K562 (cell line): Measurements from ENCODE around the gene ACYP2.

Source experiments
- CEBPB ChIP-seq: fragments of 450-650 bp; IDR thresholded peaks from 2 replicates; pipeline ENCODE4 v1.6.1; 2016; ENCODE audit warnings: missing genetic modification characterization, missing compliant biosample characterization
- E2F1 ChIP-seq: sonication (generic); formaldehyde crosslinking; IDR thresholded peaks from 2 replicates; pipeline ENCODE4 v1.8.1; 2023; ENCODE audit warnings: mild to moderate bottlenecking, missing genetic modification reagents, moderate library complexity
- FIP1L1 ChIP-seq: fragments of 200-400 bp; formaldehyde crosslinking; IDR thresholded peaks from 2 replicates; pipeline ENCODE4 v1.6.1; 2018; ENCODE audit warnings: mild to moderate bottlenecking, low read depth, low read length; ENCODE audit not compliant: poor library complexity, severe bottlenecking
- KDM4B ChIP-seq, 2 experiments: fragments of 450-650 bp in 1 of 2; sonication (generic) in 1 of 2; IDR thresholded peaks; 2 replicates each; pipeline ENCODE4 v1.6.1; 2016 to 2017; ENCODE audit warnings: borderline replicate concordance in 2 of 2, antibody characterized with exemption in 1 of 2, low read depth in 1 of 2, mild to moderate bottlenecking in 1 of 2
- MYC ChIP-seq, 2 experiments: fragments of 250-450 bp in 1 of 2; sonication (Bioruptor Pico) in 1 of 2; IDR thresholded peaks; 2 replicates each; pipeline versions ENCODE4 v1.5.1 to v1.6.1; 2012 to 2021; ENCODE audit warnings: low read depth in 2 of 2, borderline replicate concordance in 1 of 2, improper control_type of control experiment in 1 of 2, low read length in 1 of 2, mild to moderate bottlenecking in 1 of 2, moderate library complexity in 1 of 2
- NFYB ChIP-seq: IDR thresholded peaks from 2 replicates; pipeline ENCODE4 v1.6.1; 2011; ENCODE audit warnings: mild to moderate bottlenecking, moderate library complexity; ENCODE audit not compliant: insufficient read length; ENCODE audit errors: extremely low read depth
- POLR2A ChIP-seq: fragments of 450-650 bp; conservative IDR thresholded peaks from 2 replicates; pipeline ENCODE4 v1.6.1; 2016
- POLR2AphosphoS5 ChIP-seq: IDR thresholded peaks from 2 replicates; pipeline ENCODE4 v1.6.1; 2011; ENCODE audit warnings: mild to moderate bottlenecking, low read depth, low read length, moderate library complexity; ENCODE audit not compliant: control insufficient read depth, insufficient read depth
- TAF9B ChIP-seq: fragments of 450-650 bp; IDR thresholded peaks from 2 replicates; pipeline ENCODE4 v1.6.1; 2018; ENCODE audit warnings: mild to moderate bottlenecking; ENCODE audit not compliant: partially characterized antibody
- ZNF696 ChIP-seq: fragments of 250-450 bp; sonication (Bioruptor Pico); conservative IDR thresholded peaks from 2 replicates; pipeline ENCODE4 v1.4.0; 2020; ENCODE audit warnings: mild to moderate bottlenecking, moderate library complexity
- ZSCAN29 ChIP-seq: fragments of 450-650 bp; IDR thresholded peaks from 2 replicates; pipeline ENCODE4 v1.6.1; 2017
- TF ChIP-seq, protein P1 (sequence below), 3 experiments: IDR thresholded peaks in 2 of 3; conservative IDR thresholded peaks in 1 of 3; 2 replicates each; pipeline ENCODE4 v1.5.1; 2011 to 2012; ENCODE audit warnings: low read length in 3 of 3, mild to moderate bottlenecking in 3 of 3, control low read depth in 2 of 3, improper control_type of control experiment in 1 of 3, inconsistent platforms in 1 of 3, low read depth in 1 of 3, mixed read lengths in 1 of 3, moderate library complexity in 1 of 3; ENCODE audit not compliant: insufficient read depth in 2 of 3

- TF ChIP-seq, protein P1, sequence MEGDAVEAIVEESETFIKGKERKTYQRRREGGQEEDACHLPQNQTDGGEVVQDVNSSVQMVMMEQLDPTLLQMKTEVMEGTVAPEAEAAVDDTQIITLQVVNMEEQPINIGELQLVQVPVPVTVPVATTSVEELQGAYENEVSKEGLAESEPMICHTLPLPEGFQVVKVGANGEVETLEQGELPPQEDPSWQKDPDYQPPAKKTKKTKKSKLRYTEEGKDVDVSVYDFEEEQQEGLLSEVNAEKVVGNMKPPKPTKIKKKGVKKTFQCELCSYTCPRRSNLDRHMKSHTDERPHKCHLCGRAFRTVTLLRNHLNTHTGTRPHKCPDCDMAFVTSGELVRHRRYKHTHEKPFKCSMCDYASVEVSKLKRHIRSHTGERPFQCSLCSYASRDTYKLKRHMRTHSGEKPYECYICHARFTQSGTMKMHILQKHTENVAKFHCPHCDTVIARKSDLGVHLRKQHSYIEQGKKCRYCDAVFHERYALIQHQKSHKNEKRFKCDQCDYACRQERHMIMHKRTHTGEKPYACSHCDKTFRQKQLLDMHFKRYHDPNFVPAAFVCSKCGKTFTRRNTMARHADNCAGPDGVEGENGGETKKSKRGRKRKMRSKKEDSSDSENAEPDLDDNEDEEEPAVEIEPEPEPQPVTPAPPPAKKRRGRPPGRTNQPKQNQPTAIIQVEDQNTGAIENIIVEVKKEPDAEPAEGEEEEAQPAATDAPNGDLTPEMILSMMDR (IDR thresholded peaks at IDR 0.05 in 2 of 3, conservative IDR thresholded peaks at IDR 0.05 in 1 of 3; ENCODE audit: insufficient read depth in 2 of 3, low read depth in 1 of 3, low read length in 3 of 3), result no peak
- TF ChIP-seq MYC (IDR thresholded peaks at IDR 0.05; ENCODE audit: low read depth, low read length), result no peak
- TF ChIP-seq MYC (CRISPR knock-in tag; IDR thresholded peaks at IDR 0.05; ENCODE audit: borderline replicate concordance, low read depth), result no peak
- TF ChIP-seq POLR2AphosphoS5, result no peak
- no peak for TF ChIP-seq KDM4B (IDR thresholded peaks at IDR 0.05; ENCODE audit: borderline replicate concordance in 2 of 2, low read depth in 1 of 2)
- TF ChIP-seq FIP1L1, result no peak
- no peak for TF ChIP-seq ZNF696 (CRISPR knock-in tag)
- no peak for TF ChIP-seq CEBPB (tag)
- no peak for TF ChIP-seq NFYB
- TF ChIP-seq POLR2A, result no peak
- no peak for TF ChIP-seq E2F1 (CRISPR knock-in tag)
- TF ChIP-seq ZSCAN29, result no peak
- TF ChIP-seq TAF9B, result no peak
These were observed 76.1 kb downstream of the ACYP2 start for GRCh38 chr2:54191361-54192135.
